Hepatocyte (in vitro differentiated cells): Measurements from ENCODE around the gene LDLRAD4.

Source experiments
- EZH2phosphoT487 ChIP-seq: fragments of 200-600 bp; sonication (generic); IDR thresholded peaks from one replicate; pipeline ENCODE4 v1.6.1; 2018; ENCODE audit warnings: antibody characterized with exemption, mild to moderate bottlenecking, low read depth, moderate library complexity; ENCODE audit not compliant: unreplicated experiment, severe bottlenecking
- TF ChIP-seq, protein P1 (sequence below): fragments of 200-600 bp; sonication (generic); IDR thresholded peaks from 2 replicates; pipeline ENCODE4 v1.5.1; 2016; ENCODE audit warnings: antibody characterized with exemption, mild to moderate bottlenecking; ENCODE audit not compliant: poor library complexity

DNA sequence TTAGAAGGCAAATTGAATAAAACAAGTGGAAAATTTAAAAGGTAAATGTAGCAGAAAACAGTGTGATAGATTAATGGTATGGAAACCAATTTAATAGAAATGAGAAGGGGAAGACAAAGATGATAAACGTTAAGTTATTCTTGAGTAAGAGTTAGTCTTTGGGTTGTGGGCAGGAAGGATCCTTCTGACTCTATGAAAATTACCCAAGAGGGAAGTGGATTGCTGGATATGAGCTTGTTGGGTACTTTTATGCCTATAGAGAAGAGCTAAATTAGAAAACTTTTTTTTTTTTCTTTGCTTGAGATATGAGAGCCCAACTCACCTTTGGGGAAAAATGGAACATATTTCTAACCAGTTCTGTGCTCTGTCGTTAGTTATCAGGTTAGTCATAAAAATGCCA is 144.0 kb downstream of the LDLRAD4 start:
- TF ChIP-seq, protein P1, sequence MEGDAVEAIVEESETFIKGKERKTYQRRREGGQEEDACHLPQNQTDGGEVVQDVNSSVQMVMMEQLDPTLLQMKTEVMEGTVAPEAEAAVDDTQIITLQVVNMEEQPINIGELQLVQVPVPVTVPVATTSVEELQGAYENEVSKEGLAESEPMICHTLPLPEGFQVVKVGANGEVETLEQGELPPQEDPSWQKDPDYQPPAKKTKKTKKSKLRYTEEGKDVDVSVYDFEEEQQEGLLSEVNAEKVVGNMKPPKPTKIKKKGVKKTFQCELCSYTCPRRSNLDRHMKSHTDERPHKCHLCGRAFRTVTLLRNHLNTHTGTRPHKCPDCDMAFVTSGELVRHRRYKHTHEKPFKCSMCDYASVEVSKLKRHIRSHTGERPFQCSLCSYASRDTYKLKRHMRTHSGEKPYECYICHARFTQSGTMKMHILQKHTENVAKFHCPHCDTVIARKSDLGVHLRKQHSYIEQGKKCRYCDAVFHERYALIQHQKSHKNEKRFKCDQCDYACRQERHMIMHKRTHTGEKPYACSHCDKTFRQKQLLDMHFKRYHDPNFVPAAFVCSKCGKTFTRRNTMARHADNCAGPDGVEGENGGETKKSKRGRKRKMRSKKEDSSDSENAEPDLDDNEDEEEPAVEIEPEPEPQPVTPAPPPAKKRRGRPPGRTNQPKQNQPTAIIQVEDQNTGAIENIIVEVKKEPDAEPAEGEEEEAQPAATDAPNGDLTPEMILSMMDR: no peak
- no peak for TF ChIP-seq EZH2phosphoT487
